Vagina (tissue), 2 donors: ENCODE measurements around the gene NUMA1. TPM values are rescaled to one million over a fixed set of nuclear protein-coding genes. Genes with fewer than 3 reads are reported as not detected.

Experiments
- DNase-seq, 2 donors: peaks; one replicate each; pipeline ENCODE4 v3.0.0-alpha.2; 2017; ENCODE audit errors: extremely low spot score in 2 of 2
- H3K27ac ChIP-seq: fragments of 200-600 bp; sonication (generic); one replicate; pipeline ENCODE4 v1.5.1; 2019
- H3K27me3 ChIP-seq: fragments of 200-600 bp; sonication (generic); one replicate; pipeline ENCODE4 v1.5.1; 2019
- H3K36me3 ChIP-seq, 2 donors: fragments of 200-600 bp; sonication (generic); one replicate each; pipeline ENCODE4 v1.5.1; 2017 to 2019
- H3K4me1 ChIP-seq: fragments of 200-600 bp; sonication (generic); one replicate; pipeline ENCODE4 v1.5.1; 2019
- H3K4me3 ChIP-seq, 2 donors: fragments of 200-600 bp; sonication (generic); 1 replicate in 1 of 2; 2 replicates in 1 of 2; pipeline ENCODE4 v1.5.1; 2016 to 2019
- H3K9me3 ChIP-seq: fragments of 200-600 bp; sonication (generic); one replicate; pipeline ENCODE4 v1.5.1; 2019
- CTCF ChIP-seq, 3 experiments: fragments of 450-650 bp in 2 of 3; fragments of 200-600 bp in 1 of 3; sonication (generic) in 1 of 3; IDR thresholded peaks; one replicate each; pipeline ENCODE4 v1.5.1; 2017 to 2019; ENCODE audit warnings: antibody characterized with exemption in 3 of 3, mild to moderate bottlenecking in 2 of 3, moderate library complexity in 2 of 3
- POLR2A ChIP-seq, 2 donors: fragments of 450-650 bp; IDR thresholded peaks; one replicate each; pipeline ENCODE4 v1.6.1; 2017; ENCODE audit warnings: antibody characterized with exemption in 2 of 2, mild to moderate bottlenecking in 2 of 2, moderate library complexity in 2 of 2
- POLR2AphosphoS5 ChIP-seq, 2 donors: sonication (generic); formaldehyde crosslinking; IDR thresholded peaks; one replicate each; pipeline ENCODE4 v1.9.0; 2017; ENCODE audit warnings: antibody characterized with exemption in 2 of 2, mild to moderate bottlenecking in 2 of 2, low read depth in 1 of 2; ENCODE audit not compliant: insufficient read depth in 1 of 2
- intact Hi-C: fragments of 100-400 bp; cut with DNase I; formaldehyde crosslinking; loops from one replicate; pipeline ENCODE4 v1.15.1; 2023
- total RNA-seq: library from RNA; depleted of rRNA; stranded (reverse); fragments of >200 nt; gene quantifications from one replicate; pipeline ENCODE4 v1.2.3, GENCODE V29; 2016

The NUMA1 gene
- total RNA-seq, 1 donor from 2014 or later, result 314 TPM

GRCh38 chr11:72024069-72024754 is 56.1 kb downstream of the NUMA1 start:
- peak overlapping the region; percentile 69 for H3K27ac ChIP-seq
- no peak for DNase-seq
- H3K9me3 ChIP-seq, result no peaks in the 10 kb centered on the region
- TF ChIP-seq CTCF (IDR thresholded peaks at IDR 0.05) (no peak), POLR2A (IDR thresholded peaks at IDR 0.05) (no peak), POLR2AphosphoS5 (IDR thresholded peaks at IDR 0.05; ENCODE audit: insufficient read depth in 1 of 2, low read depth in 1 of 2) (no peak)
- H3K4me3 ChIP-seq, result no peak overlapping the region
- no peaks in the 10 kb centered on the region for H3K27me3 ChIP-seq
- intact Hi-C loops, result no loop called here
- H3K36me3 ChIP-seq, result peaks cover 2 to 80% of the 10 kb centered on the region in 2 donors
- H3K4me1 ChIP-seq, result peaks cover 53% of the 10 kb centered on the region

GRCh38 chr11:72023335-72023734 is 57.0 kb downstream of the NUMA1 start:
- no peak for TF ChIP-seq POLR2AphosphoS5 (IDR thresholded peaks at IDR 0.05; ENCODE audit: insufficient read depth in 1 of 2, low read depth in 1 of 2)
- TF ChIP-seq POLR2A (IDR thresholded peaks at IDR 0.05), result no peak
- H3K27ac ChIP-seq, result no peak overlapping the region
- peaks cover 44% of the 10 kb centered on the region for H3K4me1 ChIP-seq
- H3K27me3 ChIP-seq, result no peaks in the 10 kb centered on the region
- intact Hi-C loops, result no loop called here
- H3K4me3 ChIP-seq, result no peak overlapping the region
- DNase-seq, result no peak
- H3K9me3 ChIP-seq, result no peaks in the 10 kb centered on the region
- peaks cover 6 to 80% of the 10 kb centered on the region in 2 donors for H3K36me3 ChIP-seq

GRCh38 chr11:72018171-72018570 is 62.2 kb downstream of the NUMA1 start:
- peaks cover 16% of the 10 kb centered on the region for H3K4me1 ChIP-seq
- no peak for TF ChIP-seq POLR2AphosphoS5 (IDR thresholded peaks at IDR 0.05; ENCODE audit: insufficient read depth in 1 of 2, low read depth in 1 of 2)
- TF ChIP-seq POLR2A (IDR thresholded peaks at IDR 0.05), result no peak
- no peak for TF ChIP-seq CTCF (IDR thresholded peaks at IDR 0.05)
- H3K27ac ChIP-seq, result no peak overlapping the region
- DNase-seq, result no peak
- H3K4me3 ChIP-seq, result no peak overlapping the region
- peaks cover 10 to 99% of the 10 kb centered on the region in 2 donors for H3K36me3 ChIP-seq
- H3K27me3 ChIP-seq, result no peaks in the 10 kb centered on the region
- H3K9me3 ChIP-seq, result no peaks in the 10 kb centered on the region
- intact Hi-C loops, result no loop called here

GRCh38 chr11:72015511-72016061 is 64.8 kb downstream of the NUMA1 start:
- TF ChIP-seq POLR2A (IDR thresholded peaks at IDR 0.05) (no peak), CTCF (IDR thresholded peaks at IDR 0.05) (no peak), POLR2AphosphoS5 (IDR thresholded peaks at IDR 0.05; ENCODE audit: insufficient read depth in 1 of 2, low read depth in 1 of 2) (no peak)
- H3K36me3 ChIP-seq, result peaks cover 10 to 100% of the 10 kb centered on the region in 2 donors
- intact Hi-C loops, result no loop called here

GRCh38 chr11:72014761-72015320 is 65.5 kb downstream of the NUMA1 start:
- DNase-seq, result no peak

More at GRCh38 chr11:72015511-72016061, 64.8 kb downstream of the NUMA1 start:
- Histone ChIP-seq H3K27me3 (no peaks in the 10 kb centered on the region), H3K9me3 (no peaks in the 10 kb centered on the region), H3K27ac (no peak overlapping the region), H3K4me3 (no peak overlapping the region), H3K4me1 (peaks cover 41% of the 10 kb centered on the region)
- DNase-seq, result no peak

More at GRCh38 chr11:72014761-72015320, 65.5 kb downstream of the NUMA1 start:
- TF ChIP-seq CTCF (IDR thresholded peaks at IDR 0.05) (no peak), POLR2A (IDR thresholded peaks at IDR 0.05) (no peak), POLR2AphosphoS5 (IDR thresholded peaks at IDR 0.05; ENCODE audit: insufficient read depth in 1 of 2, low read depth in 1 of 2) (no peak)
- H3K4me3 ChIP-seq, result no peak overlapping the region
- H3K9me3 ChIP-seq, result no peaks in the 10 kb centered on the region
- intact Hi-C loops, result no loop called here
- H3K27ac ChIP-seq, result no peak overlapping the region
- peaks cover 41% of the 10 kb centered on the region for H3K4me1 ChIP-seq
- peaks cover 10 to 100% of the 10 kb centered on the region in 2 donors for H3K36me3 ChIP-seq
- H3K27me3 ChIP-seq, result no peaks in the 10 kb centered on the region
